GM23338 (cell line): ENCODE data around the gene FAM13B.

Source experiments
- CREB1 ChIP-seq: fragments of 250-450 bp; sonication (Bioruptor Pico); IDR thresholded peaks from 2 replicates; pipeline ENCODE4 v1.5.0; 2020; ENCODE audit warnings: low read depth, mild to moderate bottlenecking, moderate library complexity
- EZH2 ChIP-seq: fragments of 200-600 bp; sonication (generic); IDR thresholded peaks from one replicate; pipeline ENCODE4 v1.8.0; 2017; ENCODE audit warnings: antibody characterized with exemption, mild to moderate bottlenecking, low read depth; ENCODE audit not compliant: unreplicated experiment
- EZH2phosphoT487 ChIP-seq: fragments of 200-600 bp; sonication (generic); IDR thresholded peaks from one replicate; pipeline ENCODE4 v1.8.1; 2018; ENCODE audit warnings: antibody characterized with exemption; ENCODE audit not compliant: unreplicated experiment
- JUNB ChIP-seq: IDR thresholded peaks from one replicate; pipeline ENCODE4 v1.6.1; 2016; ENCODE audit warnings: antibody characterized with exemption; ENCODE audit not compliant: unreplicated experiment
- NANOG ChIP-seq: IDR thresholded peaks from 2 replicates; pipeline ENCODE4 v1.6.1; 2016; ENCODE audit warnings: antibody characterized with exemption, borderline replicate concordance
- POLR2AphosphoS5 ChIP-seq: IDR thresholded peaks from 2 replicates; pipeline ENCODE4 v1.6.1; 2016; ENCODE audit warnings: antibody characterized with exemption, low read depth
- STAT1 ChIP-seq: IDR thresholded peaks from one replicate; pipeline ENCODE4 v1.6.1; 2016; ENCODE audit warnings: antibody characterized with exemption; ENCODE audit not compliant: unreplicated experiment
- ZNF331 ChIP-seq: fragments of 250-450 bp; sonication (Bioruptor Pico); IDR thresholded peaks from 2 replicates; pipeline ENCODE4 v1.5.0; 2020; ENCODE audit warnings: low read depth, mild to moderate bottlenecking, moderate library complexity
- TF ChIP-seq, protein P1 (sequence below), 2 experiments: fragments of 200-600 bp in 1 of 2; sonication (generic) in 1 of 2; conservative IDR thresholded peaks; 2 replicates each; pipeline versions ENCODE4 v1.5.1 to v1.6.1; 2016 to 2017; ENCODE audit warnings: antibody characterized with exemption in 2 of 2, low read depth in 2 of 2, mild to moderate bottlenecking in 2 of 2, moderate library complexity in 1 of 2
- TF ChIP-seq, protein P2 (sequence below): fragments of 250-450 bp; sonication (Bioruptor Pico); IDR thresholded peaks from 2 replicates; pipeline ENCODE4 v1.5.0; 2020; ENCODE audit warnings: mild to moderate bottlenecking, moderate library complexity
- TF ChIP-seq, protein P3 (sequence below): IDR thresholded peaks from one replicate; pipeline ENCODE4 v1.6.1; 2018; ENCODE audit warnings: antibody characterized with exemption; ENCODE audit not compliant: unreplicated experiment
- TF ChIP-seq, protein P4 (sequence below): IDR thresholded peaks from 2 replicates; pipeline ENCODE4 v1.6.1; 2016; ENCODE audit warnings: antibody characterized with exemption

DNA sequence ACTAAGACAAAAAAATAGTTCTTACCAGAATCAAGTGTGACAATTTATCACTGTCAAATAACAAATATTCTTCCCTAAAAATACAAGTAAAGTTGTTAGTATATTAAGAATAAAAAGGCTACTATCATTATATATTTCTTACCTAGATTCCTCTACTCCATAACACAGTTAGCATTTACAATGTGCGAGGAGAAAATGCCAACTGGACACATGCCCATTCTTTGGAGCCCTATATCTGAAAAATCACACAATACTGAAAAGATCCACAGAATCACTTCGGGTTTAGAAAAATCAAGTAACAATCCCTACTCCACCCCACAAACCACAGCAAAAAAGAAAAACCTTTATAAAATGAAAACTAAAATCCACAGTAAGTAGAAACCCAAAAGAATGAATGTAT is 72.7 kb downstream of the FAM13B start:
- no peak for TF ChIP-seq EZH2
- TF ChIP-seq POLR2AphosphoS5, result no peak
- TF ChIP-seq, protein P1, sequence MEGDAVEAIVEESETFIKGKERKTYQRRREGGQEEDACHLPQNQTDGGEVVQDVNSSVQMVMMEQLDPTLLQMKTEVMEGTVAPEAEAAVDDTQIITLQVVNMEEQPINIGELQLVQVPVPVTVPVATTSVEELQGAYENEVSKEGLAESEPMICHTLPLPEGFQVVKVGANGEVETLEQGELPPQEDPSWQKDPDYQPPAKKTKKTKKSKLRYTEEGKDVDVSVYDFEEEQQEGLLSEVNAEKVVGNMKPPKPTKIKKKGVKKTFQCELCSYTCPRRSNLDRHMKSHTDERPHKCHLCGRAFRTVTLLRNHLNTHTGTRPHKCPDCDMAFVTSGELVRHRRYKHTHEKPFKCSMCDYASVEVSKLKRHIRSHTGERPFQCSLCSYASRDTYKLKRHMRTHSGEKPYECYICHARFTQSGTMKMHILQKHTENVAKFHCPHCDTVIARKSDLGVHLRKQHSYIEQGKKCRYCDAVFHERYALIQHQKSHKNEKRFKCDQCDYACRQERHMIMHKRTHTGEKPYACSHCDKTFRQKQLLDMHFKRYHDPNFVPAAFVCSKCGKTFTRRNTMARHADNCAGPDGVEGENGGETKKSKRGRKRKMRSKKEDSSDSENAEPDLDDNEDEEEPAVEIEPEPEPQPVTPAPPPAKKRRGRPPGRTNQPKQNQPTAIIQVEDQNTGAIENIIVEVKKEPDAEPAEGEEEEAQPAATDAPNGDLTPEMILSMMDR (conservative IDR thresholded peaks at IDR 0.05; ENCODE audit: low read depth in 2 of 2), result no peak
- no peak for TF ChIP-seq CREB1 (CRISPR knock-in tag)
- TF ChIP-seq, protein P2, sequence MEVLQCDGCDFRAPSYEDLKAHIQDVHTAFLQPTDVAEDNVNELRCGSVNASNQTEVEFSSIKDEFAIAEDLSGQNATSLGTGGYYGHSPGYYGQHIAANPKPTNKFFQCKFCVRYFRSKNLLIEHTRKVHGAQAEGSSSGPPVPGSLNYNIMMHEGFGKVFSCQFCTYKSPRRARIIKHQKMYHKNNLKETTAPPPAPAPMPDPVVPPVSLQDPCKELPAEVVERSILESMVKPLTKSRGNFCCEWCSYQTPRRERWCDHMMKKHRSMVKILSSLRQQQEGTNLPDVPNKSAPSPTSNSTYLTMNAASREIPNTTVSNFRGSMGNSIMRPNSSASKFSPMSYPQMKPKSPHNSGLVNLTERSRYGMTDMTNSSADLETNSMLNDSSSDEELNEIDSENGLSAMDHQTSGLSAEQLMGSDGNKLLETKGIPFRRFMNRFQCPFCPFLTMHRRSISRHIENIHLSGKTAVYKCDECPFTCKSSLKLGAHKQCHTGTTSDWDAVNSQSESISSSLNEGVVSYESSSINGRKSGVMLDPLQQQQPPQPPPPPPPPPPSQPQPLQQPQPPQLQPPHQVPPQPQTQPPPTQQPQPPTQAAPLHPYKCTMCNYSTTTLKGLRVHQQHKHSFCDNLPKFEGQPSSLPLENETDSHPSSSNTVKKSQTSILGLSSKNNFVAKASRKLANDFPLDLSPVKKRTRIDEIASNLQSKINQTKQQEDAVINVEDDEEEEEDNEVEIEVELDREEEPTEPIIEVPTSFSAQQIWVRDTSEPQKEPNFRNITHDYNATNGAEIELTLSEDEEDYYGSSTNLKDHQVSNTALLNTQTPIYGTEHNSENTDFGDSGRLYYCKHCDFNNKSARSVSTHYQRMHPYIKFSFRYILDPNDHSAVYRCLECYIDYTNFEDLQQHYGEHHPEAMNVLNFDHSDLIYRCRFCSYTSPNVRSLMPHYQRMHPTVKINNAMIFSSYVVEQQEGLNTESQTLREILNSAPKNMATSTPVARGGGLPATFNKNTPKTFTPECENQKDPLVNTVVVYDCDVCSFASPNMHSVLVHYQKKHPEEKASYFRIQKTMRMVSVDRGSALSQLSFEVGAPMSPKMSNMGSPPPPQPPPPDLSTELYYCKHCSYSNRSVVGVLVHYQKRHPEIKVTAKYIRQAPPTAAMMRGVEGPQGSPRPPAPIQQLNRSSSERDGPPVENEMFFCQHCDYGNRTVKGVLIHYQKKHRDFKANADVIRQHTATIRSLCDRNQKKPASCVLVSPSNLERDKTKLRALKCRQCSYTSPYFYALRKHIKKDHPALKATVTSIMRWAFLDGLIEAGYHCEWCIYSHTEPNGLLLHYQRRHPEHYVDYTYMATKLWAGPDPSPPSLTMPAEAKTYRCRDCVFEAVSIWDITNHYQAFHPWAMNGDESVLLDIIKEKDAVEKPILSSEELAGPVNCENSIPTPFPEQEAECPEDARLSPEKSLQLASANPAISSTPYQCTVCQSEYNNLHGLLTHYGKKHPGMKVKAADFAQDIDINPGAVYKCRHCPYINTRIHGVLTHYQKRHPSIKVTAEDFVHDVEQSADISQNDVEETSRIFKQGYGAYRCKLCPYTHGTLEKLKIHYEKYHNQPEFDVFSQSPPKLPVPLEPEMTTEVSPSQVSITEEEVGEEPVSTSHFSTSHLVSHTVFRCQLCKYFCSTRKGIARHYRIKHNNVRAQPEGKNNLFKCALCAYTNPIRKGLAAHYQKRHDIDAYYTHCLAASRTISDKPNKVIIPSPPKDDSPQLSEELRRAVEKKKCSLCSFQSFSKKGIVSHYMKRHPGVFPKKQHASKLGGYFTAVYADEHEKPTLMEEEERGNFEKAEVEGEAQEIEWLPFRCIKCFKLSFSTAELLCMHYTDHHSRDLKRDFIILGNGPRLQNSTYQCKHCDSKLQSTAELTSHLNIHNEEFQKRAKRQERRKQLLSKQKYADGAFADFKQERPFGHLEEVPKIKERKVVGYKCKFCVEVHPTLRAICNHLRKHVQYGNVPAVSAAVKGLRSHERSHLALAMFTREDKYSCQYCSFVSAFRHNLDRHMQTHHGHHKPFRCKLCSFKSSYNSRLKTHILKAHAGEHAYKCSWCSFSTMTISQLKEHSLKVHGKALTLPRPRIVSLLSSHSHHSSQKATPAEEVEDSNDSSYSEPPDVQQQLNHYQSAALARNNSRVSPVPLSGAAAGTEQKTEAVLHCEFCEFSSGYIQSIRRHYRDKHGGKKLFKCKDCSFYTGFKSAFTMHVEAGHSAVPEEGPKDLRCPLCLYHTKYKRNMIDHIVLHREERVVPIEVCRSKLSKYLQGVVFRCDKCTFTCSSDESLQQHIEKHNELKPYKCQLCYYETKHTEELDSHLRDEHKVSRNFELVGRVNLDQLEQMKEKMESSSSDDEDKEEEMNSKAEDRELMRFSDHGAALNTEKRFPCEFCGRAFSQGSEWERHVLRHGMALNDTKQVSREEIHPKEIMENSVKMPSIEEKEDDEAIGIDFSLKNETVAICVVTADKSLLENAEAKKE (CRISPR knock-in tag), result no peak
- TF ChIP-seq, protein P3, sequence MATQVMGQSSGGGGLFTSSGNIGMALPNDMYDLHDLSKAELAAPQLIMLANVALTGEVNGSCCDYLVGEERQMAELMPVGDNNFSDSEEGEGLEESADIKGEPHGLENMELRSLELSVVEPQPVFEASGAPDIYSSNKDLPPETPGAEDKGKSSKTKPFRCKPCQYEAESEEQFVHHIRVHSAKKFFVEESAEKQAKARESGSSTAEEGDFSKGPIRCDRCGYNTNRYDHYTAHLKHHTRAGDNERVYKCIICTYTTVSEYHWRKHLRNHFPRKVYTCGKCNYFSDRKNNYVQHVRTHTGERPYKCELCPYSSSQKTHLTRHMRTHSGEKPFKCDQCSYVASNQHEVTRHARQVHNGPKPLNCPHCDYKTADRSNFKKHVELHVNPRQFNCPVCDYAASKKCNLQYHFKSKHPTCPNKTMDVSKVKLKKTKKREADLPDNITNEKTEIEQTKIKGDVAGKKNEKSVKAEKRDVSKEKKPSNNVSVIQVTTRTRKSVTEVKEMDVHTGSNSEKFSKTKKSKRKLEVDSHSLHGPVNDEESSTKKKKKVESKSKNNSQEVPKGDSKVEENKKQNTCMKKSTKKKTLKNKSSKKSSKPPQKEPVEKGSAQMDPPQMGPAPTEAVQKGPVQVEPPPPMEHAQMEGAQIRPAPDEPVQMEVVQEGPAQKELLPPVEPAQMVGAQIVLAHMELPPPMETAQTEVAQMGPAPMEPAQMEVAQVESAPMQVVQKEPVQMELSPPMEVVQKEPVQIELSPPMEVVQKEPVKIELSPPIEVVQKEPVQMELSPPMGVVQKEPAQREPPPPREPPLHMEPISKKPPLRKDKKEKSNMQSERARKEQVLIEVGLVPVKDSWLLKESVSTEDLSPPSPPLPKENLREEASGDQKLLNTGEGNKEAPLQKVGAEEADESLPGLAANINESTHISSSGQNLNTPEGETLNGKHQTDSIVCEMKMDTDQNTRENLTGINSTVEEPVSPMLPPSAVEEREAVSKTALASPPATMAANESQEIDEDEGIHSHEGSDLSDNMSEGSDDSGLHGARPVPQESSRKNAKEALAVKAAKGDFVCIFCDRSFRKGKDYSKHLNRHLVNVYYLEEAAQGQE, result no peak
- no peak for TF ChIP-seq STAT1
- no peak for TF ChIP-seq NANOG
- no peak for TF ChIP-seq EZH2phosphoT487
- TF ChIP-seq, protein P4, sequence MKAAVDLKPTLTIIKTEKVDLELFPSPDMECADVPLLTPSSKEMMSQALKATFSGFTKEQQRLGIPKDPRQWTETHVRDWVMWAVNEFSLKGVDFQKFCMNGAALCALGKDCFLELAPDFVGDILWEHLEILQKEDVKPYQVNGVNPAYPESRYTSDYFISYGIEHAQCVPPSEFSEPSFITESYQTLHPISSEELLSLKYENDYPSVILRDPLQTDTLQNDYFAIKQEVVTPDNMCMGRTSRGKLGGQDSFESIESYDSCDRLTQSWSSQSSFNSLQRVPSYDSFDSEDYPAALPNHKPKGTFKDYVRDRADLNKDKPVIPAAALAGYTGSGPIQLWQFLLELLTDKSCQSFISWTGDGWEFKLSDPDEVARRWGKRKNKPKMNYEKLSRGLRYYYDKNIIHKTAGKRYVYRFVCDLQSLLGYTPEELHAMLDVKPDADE, result no peak
- no peak for TF ChIP-seq ZNF331 (CRISPR knock-in tag)
- no peak for TF ChIP-seq JUNB
